Thyroid gland (tissue), 4 donors: ENCODE data around the gene ACMSD. TPM values are rescaled to one million over a fixed set of nuclear protein-coding genes. Genes with fewer than 3 reads are reported as not detected.
"Not testable (repeated sequence)": the region's sequence is repeated elsewhere in the genome, so short reads cannot be mapped to it uniquely, and the experiment has no call there.

Source experiments
- DNase-seq, 2 donors: peaks; one replicate each; pipeline ENCODE4 v3.0.0-alpha.2; 2019
- H3K27ac ChIP-seq, 3 donors: fragments of 200-600 bp; sonication (generic); 1 replicate in 2 of 3; 2 replicates in 1 of 3; pipeline ENCODE4 v1.5.1; 2016 to 2019; ENCODE audit warnings: mild to moderate bottlenecking in 1 of 3, moderate library complexity in 1 of 3
- H3K27me3 ChIP-seq: fragments of 200-600 bp; sonication (generic); one replicate; pipeline ENCODE4 v1.5.1; 2019
- H3K36me3 ChIP-seq, 2 donors: fragments of 200-600 bp; sonication (generic); one replicate each; pipeline ENCODE4 v1.5.1; 2016 to 2019
- H3K4me1 ChIP-seq, 2 donors: fragments of 200-600 bp; sonication (generic); one replicate each; pipeline ENCODE4 v1.5.1; 2017 to 2019
- H3K4me3 ChIP-seq, 3 donors: fragments of 200-600 bp; sonication (generic); replicated peaks in 1 of 3; 1 replicate in 2 of 3; 2 replicates in 1 of 3; pipeline ENCODE4 v1.5.1; 2016; ENCODE audit warnings: mild to moderate bottlenecking in 1 of 3
- H3K9me3 ChIP-seq: fragments of 200-600 bp; sonication (generic); one replicate; pipeline ENCODE4 v1.5.1; 2017
- POLR2A ChIP-seq, 2 donors: fragments of 450-650 bp; IDR thresholded peaks; one replicate each; pipeline ENCODE4 v1.6.1; 2017; ENCODE audit warnings: antibody characterized with exemption in 2 of 2, mild to moderate bottlenecking in 2 of 2, moderate library complexity in 1 of 2
- WGBS, 2 donors: methylation state at CpG; one replicate each; pipeline ENCODE4 v1.1.5; 2017; 5-methylcytosine and 5-hydroxymethylcytosine counted together
- intact Hi-C: fragments of 100-400 bp; cut with DNase I; formaldehyde crosslinking; loops from one replicate; pipeline ENCODE4 v1.15.1; 2023
- total RNA-seq, 4 donors: library from RNA; depleted of rRNA; stranded (reverse); fragments of >200 nt; gene quantifications; one replicate each; pipeline ENCODE4 v1.2.3, GENCODE V29; 2016
- TF ChIP-seq, protein P1 (sequence below), 6 experiments: fragments of 200-600 bp in 3 of 6; fragments of 450-650 bp in 3 of 6; sonication (generic) in 3 of 6; IDR thresholded peaks; one replicate each; pipeline ENCODE4 v1.5.1; 2016 to 2019; ENCODE audit warnings: antibody characterized with exemption in 6 of 6, mild to moderate bottlenecking in 2 of 6, inconsistent platforms in 1 of 6, moderate library complexity in 1 of 6

Gene ACMSD
- total RNA-seq, 4 donors from 2014 or later = 1.4 TPM; not detected in 3

DNA sequence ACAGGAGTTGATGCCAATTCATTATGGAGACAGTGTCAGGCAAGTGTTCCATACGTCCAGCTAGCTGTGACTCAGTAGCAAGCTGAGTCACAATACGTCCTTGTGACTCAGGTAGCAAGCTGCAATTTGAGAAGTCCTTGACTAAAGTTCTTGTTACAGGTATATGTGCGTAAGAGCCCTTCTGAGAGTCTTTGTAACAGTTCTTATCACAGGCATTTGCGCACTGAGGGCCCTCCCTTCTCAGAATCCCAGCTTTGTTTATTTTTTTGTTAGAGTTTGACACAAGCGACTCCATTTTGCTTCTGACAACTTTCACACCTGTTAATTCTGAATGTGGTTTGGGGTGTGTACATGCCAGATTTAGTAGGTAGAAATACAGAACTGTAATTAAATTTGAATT is 20.1 kb upstream of the ACMSD start:
- WGBS, 2 donors = 53 to 55% methylated on average over 5 of the region's 5 CpGs
- DNase-seq = no peak
- Histone ChIP-seq H3K27me3 (no peaks in the 10 kb centered on the region), H3K9me3 (no peaks in the 10 kb centered on the region), H3K4me3 (no peak overlapping the region), H3K27ac (no peak overlapping the region), H3K4me1 (no peaks in the 10 kb centered on the region), H3K36me3 (no peaks in the 10 kb centered on the region)
- intact Hi-C loops = no loop called here
- TF ChIP-seq, protein P1, sequence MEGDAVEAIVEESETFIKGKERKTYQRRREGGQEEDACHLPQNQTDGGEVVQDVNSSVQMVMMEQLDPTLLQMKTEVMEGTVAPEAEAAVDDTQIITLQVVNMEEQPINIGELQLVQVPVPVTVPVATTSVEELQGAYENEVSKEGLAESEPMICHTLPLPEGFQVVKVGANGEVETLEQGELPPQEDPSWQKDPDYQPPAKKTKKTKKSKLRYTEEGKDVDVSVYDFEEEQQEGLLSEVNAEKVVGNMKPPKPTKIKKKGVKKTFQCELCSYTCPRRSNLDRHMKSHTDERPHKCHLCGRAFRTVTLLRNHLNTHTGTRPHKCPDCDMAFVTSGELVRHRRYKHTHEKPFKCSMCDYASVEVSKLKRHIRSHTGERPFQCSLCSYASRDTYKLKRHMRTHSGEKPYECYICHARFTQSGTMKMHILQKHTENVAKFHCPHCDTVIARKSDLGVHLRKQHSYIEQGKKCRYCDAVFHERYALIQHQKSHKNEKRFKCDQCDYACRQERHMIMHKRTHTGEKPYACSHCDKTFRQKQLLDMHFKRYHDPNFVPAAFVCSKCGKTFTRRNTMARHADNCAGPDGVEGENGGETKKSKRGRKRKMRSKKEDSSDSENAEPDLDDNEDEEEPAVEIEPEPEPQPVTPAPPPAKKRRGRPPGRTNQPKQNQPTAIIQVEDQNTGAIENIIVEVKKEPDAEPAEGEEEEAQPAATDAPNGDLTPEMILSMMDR (IDR thresholded peaks at IDR 0.05) = no peak
- no peak for TF ChIP-seq POLR2A (IDR thresholded peaks at IDR 0.05)

- H3K27me3 ChIP-seq = no peaks in the 10 kb centered on the region
- intact Hi-C loops = no loop called here
- WGBS, 2 donors = 91% methylated on average over 2 of the region's 2 CpGs
- H3K4me3 ChIP-seq = no peak overlapping the region
- H3K36me3 ChIP-seq = no peaks in the 10 kb centered on the region
- H3K27ac ChIP-seq = no peak overlapping the region
- no peaks in the 10 kb centered on the region for H3K9me3 ChIP-seq
- TF ChIP-seq, protein P1 (IDR thresholded peaks at IDR 0.05) = no peak
- no peak for TF ChIP-seq POLR2A (IDR thresholded peaks at IDR 0.05)
- H3K4me1 ChIP-seq = no peaks in the 10 kb centered on the region
- no peak for DNase-seq
These were observed 19.1 kb upstream of the ACMSD start for GRCh38 chr2:134819334-134819733.

DNA sequence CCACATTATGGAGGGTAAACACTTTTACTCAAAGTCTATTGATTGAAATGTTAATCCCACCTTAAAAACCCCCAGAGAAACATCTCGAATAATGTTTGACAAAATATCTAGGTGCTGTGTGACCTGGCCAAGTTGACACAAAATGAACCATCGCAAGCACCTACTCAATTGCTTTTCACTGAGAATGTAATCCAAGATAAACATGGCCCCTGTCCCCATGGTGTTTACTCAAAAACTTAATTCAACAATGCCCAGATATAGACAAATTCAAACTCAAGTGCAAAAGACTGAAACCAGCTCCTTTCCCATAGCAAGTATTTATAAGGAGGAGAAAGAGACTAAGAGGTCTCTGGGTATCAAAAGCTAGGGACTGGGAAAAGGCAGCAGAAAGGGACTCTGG is 15.0 kb upstream of the ACMSD start:
- no peaks in the 10 kb centered on the region for H3K36me3 ChIP-seq
- no peaks in the 10 kb centered on the region for H3K27me3 ChIP-seq
- H3K4me3 ChIP-seq = no peak overlapping the region
- no peak for DNase-seq
- 88 to 91% methylated on average over 2 of the region's 2 CpGs for WGBS, 2 donors
- H3K4me1 ChIP-seq = no peaks in the 10 kb centered on the region
- H3K27ac ChIP-seq = no peak overlapping the region
- no peaks in the 10 kb centered on the region for H3K9me3 ChIP-seq
- TF ChIP-seq, protein P1 (IDR thresholded peaks at IDR 0.05) = no peak
- no peak for TF ChIP-seq POLR2A (IDR thresholded peaks at IDR 0.05)
- intact Hi-C loops = no loop called here

GRCh38 chr2:134823832-134824231 is 14.6 kb upstream of the ACMSD start:
- 88 to 93% methylated on average over 2 of the region's 2 CpGs for WGBS, 2 donors
- TF ChIP-seq, protein P1 (IDR thresholded peaks at IDR 0.05) = no peak
- TF ChIP-seq POLR2A (IDR thresholded peaks at IDR 0.05) = no peak
- DNase-seq = no peak
- Histone ChIP-seq H3K27me3 (no peaks in the 10 kb centered on the region), H3K9me3 (no peaks in the 10 kb centered on the region), H3K4me1 (no peaks in the 10 kb centered on the region), H3K27ac (no peak overlapping the region), H3K4me3 (no peak overlapping the region), H3K36me3 (no peaks in the 10 kb centered on the region)
- intact Hi-C loops = no loop called here

GRCh38 chr2:134825716-134826115 is 12.7 kb upstream of the ACMSD start:
- DNase-seq, H3K4me1 ChIP-seq, intact Hi-C loops, H3K4me3 ChIP-seq, H3K36me3 ChIP-seq, H3K9me3 ChIP-seq, H3K27ac ChIP-seq, H3K27me3 ChIP-seq: not testable (repeated sequence)
- WGBS, 2 donors = 73 to 75% methylated on average over 12 to 13 of the region's 13 CpGs

GRCh38 chr2:134835471-134835870 is 2.9 kb upstream of the ACMSD start:
- H3K4me1 ChIP-seq = peaks cover 17 to 29% of the 10 kb centered on the region in 2 donors
- DNase-seq = no peak
- H3K36me3 ChIP-seq = no peaks in the 10 kb centered on the region
- H3K9me3 ChIP-seq = no peaks in the 10 kb centered on the region
- TF ChIP-seq, protein P1 (IDR thresholded peaks at IDR 0.05) = no peak
- TF ChIP-seq POLR2A (IDR thresholded peaks at IDR 0.05) = no peak
- intact Hi-C loops = loop anchor here (10.0 kb wide), 1 partner anchor 69 kb away; no protein-coding TSS in a partner anchor
- WGBS, 2 donors = 91 to 97% methylated on average over 1 of the region's 1 CpG
- H3K27ac ChIP-seq = no peak overlapping the region
- H3K4me3 ChIP-seq = no peak overlapping the region
- no peaks in the 10 kb centered on the region for H3K27me3 ChIP-seq
